GM12878 (cell line): ENCODE data around the gene FAAH2. TPM values are rescaled to one million over a fixed set of nuclear protein-coding genes. Genes with fewer than 3 reads are reported as not detected.
"Not testable (repeated sequence)": the region's sequence is repeated elsewhere in the genome, so short reads cannot be mapped to it uniquely, and the experiment has no call there.

Experiments
- ATAC-seq: fragments of 200-7000 bp; cut with Tn5 transposase; 3 replicates; pipeline ENCODE4 v1.9.1; 2020; ENCODE audit warnings: mild to moderate bottlenecking, moderate library complexity
- BruUV-seq: library from RNA; stranded (reverse); fragments of 400-500 nt; replicated peaks from 2 replicates; lab custom pipeline; 2021; lab: Mats Ljungman, UMichigan
- CTCF ChIA-PET: fragments of 300-600 bp; sonication (Branson Sonifier 250); formaldehyde crosslinking; extraction: SDS; loops from one replicate; lab custom pipeline; 2021; ENCODE audit warnings: inconsistent platforms; lab: Yijun Ruan, JAX
- POLR2A ChIA-PET: fragments of 350-600 bp; formaldehyde crosslinking; extraction: SDS; loops from one replicate; lab custom pipeline; 2021; ENCODE audit warnings: inconsistent platforms; lab: Charles Lee
- RAD21 ChIA-PET: fragments of 300-600 bp; sonication (Branson Sonifier 250); formaldehyde crosslinking; loops from one replicate; lab custom pipeline; 2023; ENCODE audit warnings: antibody characterized with exemption; ENCODE audit not compliant: unreplicated experiment; lab: Charles Lee
- SMC1A ChIA-PET: fragments of 300-600 bp; sonication (Branson Sonifier 250); formaldehyde crosslinking; loops from one replicate; lab custom pipeline; 2023; ENCODE audit not compliant: unreplicated experiment, uncharacterized antibody; lab: Charles Lee
- DNase-seq: peaks from one replicate; pipeline ENCODE4 v3.0.0-alpha.2; 2011; ENCODE audit warnings: low read depth, low spot score
- FAIRE-seq: peaks from 3 replicates; lab custom pipeline; 2011; peaks lifted over from hg19 to GRCh38; lab: Jason Lieb, UNC
- H2AFZ ChIP-seq: 2 replicates; pipeline ENCODE4 v1.6.0; 2011; ENCODE audit warnings: low read depth, low read length, control low read depth; ENCODE audit not compliant: control insufficient read depth
- H3K27ac ChIP-seq: 2 replicates; pipeline ENCODE4 v1.5.1; 2011; ENCODE audit warnings: control low read depth; ENCODE audit not compliant: control insufficient read depth, insufficient read depth
- H3K27me3 ChIP-seq, 2 experiments: replicated peaks in 1 of 2; 2 replicates each; pipeline versions ENCODE4 v1.6.0 to v1.6.1; 2011; ENCODE audit warnings: low read length in 1 of 2; ENCODE audit not compliant: control insufficient read depth in 2 of 2, insufficient read depth in 2 of 2
- H3K36me3 ChIP-seq, 2 experiments: 2 replicates each; pipeline ENCODE4 v1.5.1; 2011; ENCODE audit warnings: low read length in 1 of 2; ENCODE audit not compliant: control insufficient read depth in 2 of 2, insufficient read depth in 2 of 2
- H3K4me1 ChIP-seq: 2 replicates; pipeline ENCODE4 v1.6.1; 2011; ENCODE audit warnings: mild to moderate bottlenecking, low read length, moderate library complexity, mixed read lengths; ENCODE audit not compliant: control insufficient read depth, insufficient read depth
- H3K4me2 ChIP-seq: 2 replicates; pipeline ENCODE4 v1.6.0; 2011; ENCODE audit warnings: control low read depth; ENCODE audit not compliant: control insufficient read depth, insufficient read depth
- H3K4me3 ChIP-seq: fragments of 200-600 bp; sonication (generic); 2 replicates; pipeline ENCODE4 v1.5.1; 2016
- H3K79me2 ChIP-seq: 2 replicates; pipeline ENCODE4 v1.6.0; 2011; ENCODE audit warnings: low read length; ENCODE audit not compliant: control insufficient read depth, insufficient read depth
- H3K9ac ChIP-seq: 2 replicates; pipeline ENCODE4 v1.8.0; 2011; ENCODE audit warnings: low read length, control low read depth, mixed read lengths; ENCODE audit not compliant: control insufficient read depth, insufficient read depth
- H3K9me3 ChIP-seq: replicated peaks from 3 replicates; pipeline ENCODE4 v1.5.1; 2011; ENCODE audit warnings: mild to moderate bottlenecking, low read length; ENCODE audit not compliant: control insufficient read depth, insufficient read depth
- H4K20me1 ChIP-seq: 2 replicates; pipeline ENCODE4 v1.6.0; 2011; ENCODE audit not compliant: control insufficient read depth, insufficient read depth
- HDAC2 ChIP-seq: fragments of 200-600 bp; sonication (generic); IDR thresholded peaks from 2 replicates; pipeline ENCODE4 v1.6.1; 2017
- PRDM15 ChIP-seq: fragments of 450-650 bp; formaldehyde crosslinking; IDR thresholded peaks from 2 replicates; pipeline ENCODE4 v1.4.0; 2020; ENCODE audit warnings: mild to moderate bottlenecking, moderate library complexity
- RB1 ChIP-seq: fragments of 450-650 bp; formaldehyde crosslinking; IDR thresholded peaks from 2 replicates; pipeline ENCODE4 v1.6.1; 2017; ENCODE audit warnings: mild to moderate bottlenecking, borderline replicate concordance
- SMAD1 ChIP-seq: fragments of 450-650 bp; IDR thresholded peaks from 2 replicates; pipeline ENCODE4 v1.6.1; 2018; ENCODE audit warnings: mild to moderate bottlenecking, low read depth; ENCODE audit not compliant: partially characterized antibody
- WGBS: methylation state at CpG from one replicate; pipeline ENCODE4 v1.1.6; 2016; ENCODE audit warnings: low lambda C conversion rate; ENCODE audit not compliant: insufficient replicate concordance, insufficient coverage; ENCODE audit errors: missing lambda C conversion rate; 5-methylcytosine and 5-hydroxymethylcytosine counted together
- in situ Hi-C: fragments of 300-500 bp; cut with MboI; formaldehyde crosslinking; loops from 9 replicates; pipeline ENCODE4 v1.14.3; 2018; ENCODE audit warnings: mixed read lengths
- intact Hi-C: fragments of 100-400 bp; cut with micrococcal nuclease; formaldehyde crosslinking; loops from one replicate; pipeline ENCODE4 v1.14.2; 2022; ENCODE audit not compliant: unreplicated experiment
- polyA plus RNA-seq, 11 experiments: library from polyadenylated mRNA; depleted of rRNA in 4 of 11; unstranded in 6 of 11; stranded (reverse) in 5 of 11; fragments of >200 nt; fragmentation: Nextera tagmentation in 4 of 11; fragmentation: Illumina TruSeq in 1 of 11; extraction: Ambion mirVana in 4 of 11; extraction: Trizol in 1 of 11; gene quantifications; 1 replicate in 1 of 11; 2 replicates in 10 of 11; pipeline versions ENCODE4 v1.2.1 to v1.2.3, GENCODE V29; 2011 to 2016; ENCODE audit warnings: inconsistent platforms in 2 of 11, missing spikeins in 2 of 11, low read depth in 1 of 11
- total RNA-seq, 4 experiments: library from RNA; depleted of rRNA in 3 of 4; stranded (reverse); fragments of >200 nt in 3 of 4; fragmentation: Illumina TruSeq in 1 of 4; extraction: Trizol in 1 of 4; gene quantifications; 2 replicates each; pipeline versions ENCODE4 v1.2.1 to v1.2.3, GENCODE V29; 2013 to 2021

The FAAH2 gene
- total and polyA plus RNA-seq, 10 of the 15 experiments (the other 5 are each of a cell fraction or from before 2014, with no cell fraction given), result 0.88 to 5.4 (median 1.5) TPM

- no peak for TF ChIP-seq PRDM15 (CRISPR knock-in tag)
- TF ChIP-seq SMAD1, result no peak
- TF ChIP-seq HDAC2, result no peak
- TF ChIP-seq RB1, result no peak
These were observed 8.5 kb downstream of the FAAH2 start (continued) for GRCh38 chrX:57294961-57295360.

DNA sequence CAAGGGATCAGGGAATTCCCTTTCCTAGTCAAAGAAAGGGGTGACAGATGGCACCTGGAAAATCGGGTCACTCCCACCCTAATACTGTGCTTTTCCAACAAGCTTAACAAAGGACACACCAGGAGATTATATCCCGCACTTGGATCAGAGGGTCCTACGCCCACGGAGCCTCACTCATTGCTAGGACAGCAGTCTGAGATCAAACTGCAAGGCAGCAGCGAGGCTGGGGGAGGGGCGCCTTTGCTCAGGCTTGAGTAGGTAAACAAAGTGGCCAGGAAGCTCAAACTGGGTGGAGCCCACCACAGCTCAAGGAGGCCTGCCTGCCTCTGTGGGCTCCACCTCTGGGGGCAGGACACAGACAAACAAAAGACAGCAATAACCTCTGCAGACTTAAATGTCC lies 9.2 kb downstream of the FAAH2 start:
- H2AFZ ChIP-seq, RAD21 ChIA-PET, DNase-seq, H3K9ac ChIP-seq, H3K27me3 ChIP-seq, H3K4me2 ChIP-seq, ATAC-seq, BruUV-seq, H3K79me2 ChIP-seq, H3K4me1 ChIP-seq, intact Hi-C loops, H3K9me3 ChIP-seq, CTCF ChIA-PET, H3K36me3 ChIP-seq, H3K27ac ChIP-seq, FAIRE-seq, SMC1A ChIA-PET, POLR2A ChIA-PET, H3K4me3 ChIP-seq, H4K20me1 ChIP-seq: not testable (repeated sequence)
- in situ Hi-C loops, result loop anchor here (25.0 kb wide), 1 partner anchor 483 kb away; no protein-coding TSS in a partner anchor
- WGBS, result 37% methylated on average over 6 of the region's 6 CpGs
